Small intestine (tissue), 7 donors: ENCODE measurements around the gene DNAL1. TPM values are rescaled to one million over a fixed set of nuclear protein-coding genes. Genes with fewer than 3 reads are reported as not detected.
"Not testable (repeated sequence)": the region's sequence is repeated elsewhere in the genome, so short reads cannot be mapped to it uniquely, and the experiment has no call there.

Experiments
- DNase-seq, 2 donors: peaks; one replicate each; pipeline versions ENCODE4 v3.0.0 to v3.0.0-alpha.2; 2013
- FAIRE-seq: peaks from 2 replicates; lab custom pipeline; 2012; peaks lifted over from hg19 to GRCh38; lab: Jason Lieb, UNC
- H3K27ac ChIP-seq, 3 donors: one replicate each; pipeline ENCODE4 v1.5.1; 2013; ENCODE audit warnings: low read length in 2 of 3, mild to moderate bottlenecking in 2 of 3, control low read depth in 1 of 3, inconsistent platforms in 1 of 3, low read depth in 1 of 3, moderate library complexity in 1 of 3
- H3K27me3 ChIP-seq, 3 donors: one replicate each; pipeline ENCODE4 v1.6.1; 2013; ENCODE audit warnings: low read length in 3 of 3, inconsistent platforms in 1 of 3; ENCODE audit not compliant: control insufficient read depth in 3 of 3, insufficient read depth in 3 of 3
- H3K36me3 ChIP-seq, 3 donors: one replicate each; pipeline ENCODE4 v1.6.1; 2013; ENCODE audit warnings: low read length in 3 of 3, inconsistent platforms in 1 of 3, low read depth in 1 of 3, mild to moderate bottlenecking in 1 of 3, moderate library complexity in 1 of 3; ENCODE audit not compliant: control insufficient read depth in 3 of 3, insufficient read depth in 2 of 3
- H3K4me1 ChIP-seq, 3 donors: one replicate each; pipeline ENCODE4 v1.6.1; 2013; ENCODE audit warnings: low read length in 2 of 3, inconsistent platforms in 1 of 3, low read depth in 1 of 3, mild to moderate bottlenecking in 1 of 3, moderate library complexity in 1 of 3; ENCODE audit not compliant: control insufficient read depth in 3 of 3, insufficient read depth in 2 of 3
- H3K4me3 ChIP-seq, 3 donors: one replicate each; pipeline ENCODE4 v1.5.1; 2013; ENCODE audit warnings: low read length in 3 of 3, control low read depth in 1 of 3, inconsistent platforms in 1 of 3, low read depth in 1 of 3, mild to moderate bottlenecking in 1 of 3, moderate library complexity in 1 of 3
- H3K9me3 ChIP-seq, 2 donors: one replicate each; pipeline ENCODE4 v1.6.1; 2013; ENCODE audit warnings: low read depth in 1 of 2, low read length in 1 of 2; ENCODE audit not compliant: control insufficient read depth in 2 of 2, insufficient read depth in 1 of 2
- WGBS, 3 donors: extraction: QIAGEN DNeasy Blood & Tissue Kit; methylation state at CpG; one replicate each; pipeline ENCODE4 v1.1.7; 2013; 5-methylcytosine and 5-hydroxymethylcytosine counted together
- polyA plus RNA-seq, 4 donors: library from polyadenylated mRNA; stranded (reverse) in 3 of 4; unstranded in 1 of 4; fragments of 200-250 nt in 3 of 4; fragments of 120-200 nt in 1 of 4; gene quantifications; one replicate each; pipeline versions ENCODE4 v1.2.1 to v1.2.3, GENCODE V29; 2013
- donor health status: healthy with polysubstance abuse.
- donor health status: control.
- donor health status: control.
- donor health status: Bipolar disorder and iron deficiency.
- donor health status: healthy.

Gene DNAL1
- polyA plus RNA-seq, 4 donors, result 0.54 to 5.4 (median 3.0) TPM

DNA sequence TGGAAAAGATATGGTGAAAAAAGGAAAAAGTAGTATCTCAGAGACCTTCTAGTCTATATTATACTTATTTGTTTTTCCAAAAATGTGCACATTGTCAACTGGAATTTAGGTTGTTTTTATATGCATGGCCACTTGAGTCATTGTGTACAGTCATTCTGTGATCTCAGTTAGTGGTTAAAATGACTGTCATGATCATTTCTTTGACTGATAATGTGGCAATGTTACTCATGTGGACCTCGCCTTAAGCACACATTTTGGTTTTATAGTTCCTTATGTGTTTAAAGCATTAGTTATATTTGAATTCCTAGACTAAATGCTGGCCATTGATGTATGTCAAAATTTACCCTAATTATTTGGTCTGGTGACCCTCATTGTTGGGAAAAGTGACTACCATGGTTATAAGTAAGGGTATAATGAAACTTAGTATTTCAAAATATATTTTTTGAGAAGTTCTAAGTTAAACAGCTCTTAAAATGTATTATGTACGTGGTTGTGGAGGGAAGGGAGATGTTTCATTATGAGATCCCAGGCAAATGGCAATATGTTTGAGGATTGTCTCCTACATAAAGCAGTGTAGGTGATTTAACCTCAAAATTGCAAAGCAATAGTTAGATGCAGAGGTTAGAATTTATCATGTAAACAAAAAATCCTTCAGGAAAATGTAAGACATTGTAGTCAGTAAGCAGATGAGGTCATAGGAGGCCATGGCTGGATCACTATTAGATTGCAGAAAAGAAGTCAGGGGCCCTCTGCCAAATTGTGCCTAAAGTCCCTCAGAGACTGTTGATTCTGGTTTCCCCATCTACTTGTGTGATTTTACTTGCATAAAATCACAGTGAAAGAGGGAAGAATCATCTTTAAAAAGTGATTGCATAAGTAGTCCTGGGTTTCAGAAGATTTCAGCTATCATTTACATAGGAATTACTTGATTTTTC is 51.9 kb downstream of the DNAL1 start:
- WGBS, 3 donors, result 67 to 80% (median 72%) methylated on average over 2 of the region's 2 CpGs
- Histone ChIP-seq H3K4me3 (no peak overlapping the region), H3K27me3 (no peaks in the 10 kb centered on the region), H3K36me3 (peaks cover 0 to 10% (median 3%) of the 10 kb centered on the region in 3 donors), H3K9me3 (no peaks in the 10 kb centered on the region), H3K27ac (no peak overlapping the region), H3K4me1 (no peaks in the 10 kb centered on the region)
- no peak for FAIRE-seq
- DNase-seq, result no peak

GRCh38 chr14:73700325-73700724 is 55.5 kb downstream of the DNAL1 start:
- H3K36me3 ChIP-seq, result peaks cover 0 to 6% (median 0%) of the 10 kb centered on the region in 3 donors
- H3K9me3 ChIP-seq, result no peaks in the 10 kb centered on the region
- H3K4me3 ChIP-seq, result no peak overlapping the region
- H3K4me1 ChIP-seq, result no peaks in the 10 kb centered on the region
- FAIRE-seq, result no peak
- WGBS, 3 donors, result 65 to 71% (median 68%) methylated on average over 1 of the region's 1 CpG
- peak; percentile 38 to 73 for DNase-seq
- H3K27me3 ChIP-seq, result no peaks in the 10 kb centered on the region
- no peak overlapping the region for H3K27ac ChIP-seq

DNA sequence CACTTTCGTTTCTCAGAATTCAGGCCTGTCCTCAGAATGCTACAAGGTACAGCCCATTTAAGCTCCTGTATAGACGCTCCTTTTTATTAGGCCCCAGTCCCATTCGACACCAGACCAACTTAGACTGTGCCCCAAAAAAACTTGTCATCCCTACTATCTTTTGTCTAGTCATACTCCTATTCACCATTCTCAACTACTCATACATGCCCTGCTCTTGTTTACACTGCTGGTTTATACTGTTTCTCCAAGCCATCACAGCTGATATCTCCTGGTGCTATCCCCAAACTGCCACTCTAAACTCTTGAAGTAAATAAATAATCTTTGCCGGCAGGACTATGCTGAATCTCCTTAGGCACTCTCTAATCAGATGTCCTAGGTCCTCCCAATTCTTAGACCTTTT is 63.3 kb downstream of the DNAL1 start:
- 65 to 92% (median 87%) methylated on average over 1 to 4 of the region's 4 CpGs for WGBS, 3 donors

GRCh38 chr14:73709904-73710469 is 65.2 kb downstream of the DNAL1 start:
- Histone ChIP-seq H3K9me3 (no peaks in the 10 kb centered on the region), H3K36me3 (no peaks in the 10 kb centered on the region), H3K4me3 (no peak overlapping the region), H3K27ac (no peak overlapping the region), H3K4me1 (peaks cover 0 to 19% (median 8%) of the 10 kb centered on the region in 3 donors), H3K27me3 (peaks cover 0 to 10% (median 0%) of the 10 kb centered on the region in 3 donors)
- no peak for DNase-seq
- 93 to 96% (median 94%) methylated on average over 8 of the region's 8 CpGs for WGBS, 3 donors
- no peak for FAIRE-seq

More for the DNA sequence above, 63.3 kb downstream of the DNAL1 start:
- H3K27me3 ChIP-seq, H3K27ac ChIP-seq, H3K9me3 ChIP-seq, FAIRE-seq, H3K4me1 ChIP-seq, H3K4me3 ChIP-seq, H3K36me3 ChIP-seq, DNase-seq: not testable (repeated sequence)

GRCh38 chr14:73710737-73711136 is 66.0 kb downstream of the DNAL1 start:
- FAIRE-seq, result no peak

GRCh38 chr14:73712071-73712506 is 67.3 kb downstream of the DNAL1 start:
- WGBS, 3 donors, result 31 to 62% (median 52%) methylated on average over 11 of the region's 11 CpGs
- DNase-seq, result no peak
- no peak for FAIRE-seq
- H3K9me3 ChIP-seq, result no peaks in the 10 kb centered on the region
- H3K27me3 ChIP-seq, result peaks cover 0 to 10% (median 0%) of the 10 kb centered on the region in 3 donors
- H3K4me3 ChIP-seq, result peak overlapping the region; percentile 9 to 87 (median 60)
- H3K4me1 ChIP-seq, result peaks cover 0 to 22% (median 8%) of the 10 kb centered on the region in 3 donors
- H3K27ac ChIP-seq, result peak overlapping the region in 2 of 3 donors; percentile 87 to 91
- peaks cover under 1 to 10% (median 5%) of the 10 kb centered on the region in 3 donors for H3K36me3 ChIP-seq

More at GRCh38 chr14:73710737-73711136, 66.0 kb downstream of the DNAL1 start:
- Histone ChIP-seq H3K9me3 (no peaks in the 10 kb centered on the region), H3K27ac (no peak overlapping the region), H3K4me1 (peaks cover 0 to 19% (median 8%) of the 10 kb centered on the region in 3 donors), H3K27me3 (peaks cover 0 to 10% (median 0%) of the 10 kb centered on the region in 3 donors), H3K4me3 (no peak overlapping the region), H3K36me3 (peaks cover 0 to 2% (median 2%) of the 10 kb centered on the region in 3 donors)
- WGBS, 3 donors, result 88 to 98% (median 97%) methylated on average over 5 of the region's 5 CpGs
- no peak for DNase-seq

DNA sequence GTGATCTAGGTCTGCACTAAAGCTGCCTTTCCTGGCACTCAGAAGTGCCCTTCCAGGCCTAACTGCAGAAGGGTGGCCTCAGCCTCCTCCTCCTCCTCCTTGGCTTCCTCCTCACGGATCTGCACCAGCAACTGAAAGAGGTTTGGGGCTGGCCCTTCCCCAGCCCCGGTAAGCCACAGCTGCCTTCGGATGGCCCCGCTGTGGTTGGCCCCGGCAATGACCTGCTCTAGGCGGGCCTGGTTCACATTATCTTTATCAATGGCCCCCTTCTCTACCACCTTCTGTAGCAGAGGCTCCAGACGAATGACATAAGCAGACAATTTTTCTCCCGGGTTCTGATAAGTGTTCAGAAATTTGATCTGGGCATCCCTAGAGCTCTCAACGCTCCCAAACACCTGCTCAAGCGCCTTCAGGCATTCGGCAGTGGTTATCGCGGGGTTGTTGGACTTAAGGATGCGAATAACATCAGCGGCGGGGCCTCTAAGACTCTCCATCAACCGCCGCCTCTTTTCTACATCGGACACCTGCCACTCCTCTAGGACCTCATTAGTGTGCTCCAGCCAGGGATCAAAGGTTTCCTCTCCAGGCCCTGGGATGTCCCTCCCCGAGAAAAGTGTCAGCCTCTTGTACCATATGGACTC is 67.9 kb downstream of the DNAL1 start:
- Histone ChIP-seq H3K27me3 (peaks cover 0 to 10% (median 0%) of the 10 kb centered on the region in 3 donors), H3K4me1 (peaks cover 0 to 27% (median 8%) of the 10 kb centered on the region in 3 donors), H3K4me3 (peak overlapping the region; percentile 60 to 87 (median 75)), H3K9me3 (no peaks in the 10 kb centered on the region), H3K27ac (peak overlapping the region; percentile 69 to 91 (median 87)), H3K36me3 (peaks cover 4 to 15% (median 7%) of the 10 kb centered on the region in 3 donors)
- no peak for FAIRE-seq
- 12 to 20% (median 19%) methylated on average over 19 to 20 of the region's 20 CpGs for WGBS, 3 donors
- DNase-seq, result peak; percentile 35 to 71
